Nephron progenitor cell (in vitro differentiated cells): ENCODE results near the gene HLCS.

Experiments
- DNase-seq: peaks from one replicate; pipeline ENCODE4 v3.0.0; 2021
- H3K27ac Mint-ChIP-seq: 2 replicates; pipeline ENCODE4 v1.8.0; 2021; ENCODE audit warnings: mild to moderate bottlenecking, moderate library complexity, mixed read lengths
- H3K27me3 Mint-ChIP-seq: 2 replicates; pipeline ENCODE4 v1.8.0; 2021; ENCODE audit warnings: mild to moderate bottlenecking, low read depth, mixed read lengths; ENCODE audit not compliant: poor library complexity
- H3K36me3 Mint-ChIP-seq: 2 replicates; pipeline ENCODE4 v1.8.0; 2021; ENCODE audit warnings: low read depth, mixed read lengths
- H3K4me1 Mint-ChIP-seq: 2 replicates; pipeline ENCODE4 v1.8.0; 2021; ENCODE audit warnings: mixed read lengths
- H3K4me3 Mint-ChIP-seq: 2 replicates; pipeline ENCODE4 v1.8.0; 2021; ENCODE audit warnings: mild to moderate bottlenecking, moderate library complexity, mixed read lengths
- H3K9me3 Mint-ChIP-seq: 2 replicates; pipeline ENCODE4 v1.8.0; 2021; ENCODE audit warnings: mild to moderate bottlenecking, moderate library complexity, mixed read lengths
- CTCF ChIP-seq: fragments of 200-600 bp; sonication (generic); IDR thresholded peaks from 2 replicates; pipeline ENCODE4 v1.5.0; 2021; ENCODE audit warnings: antibody characterized with exemption

HLCS gene

GRCh38 chr21:36830100-36830499, 136.4 kb downstream of the HLCS start:
- Mint-ChIP-seq H3K4me3 (no peak overlapping the region), H3K27ac (peak overlapping the region; percentile 26), H3K9me3 (no peaks in the 10 kb centered on the region), H3K27me3 (no peaks in the 10 kb centered on the region), H3K36me3 (no peaks in the 10 kb centered on the region), H3K4me1 (peaks cover 39% of the 10 kb centered on the region)
- no peak for TF ChIP-seq CTCF
- no peak for DNase-seq

GRCh38 chr21:36828891-36829515, 137.5 kb downstream of the HLCS start:
- no peak overlapping the region for H3K4me3 Mint-ChIP-seq
- H3K9me3 Mint-ChIP-seq = no peaks in the 10 kb centered on the region
- no peak overlapping the region for H3K27ac Mint-ChIP-seq
- no peak for TF ChIP-seq CTCF
- DNase-seq = no peak
- H3K4me1 Mint-ChIP-seq = peaks cover 44% of the 10 kb centered on the region
- H3K27me3 Mint-ChIP-seq = peaks cover 2% of the 10 kb centered on the region
- H3K36me3 Mint-ChIP-seq = peaks cover 7% of the 10 kb centered on the region

GRCh38 chr21:36828208-36828607, 138.3 kb downstream of the HLCS start:
- DNase-seq = no peak
- peaks cover 45% of the 10 kb centered on the region for H3K4me1 Mint-ChIP-seq
- H3K27me3 Mint-ChIP-seq = peaks cover 3% of the 10 kb centered on the region
- no peak for TF ChIP-seq CTCF
- no peak overlapping the region for H3K27ac Mint-ChIP-seq
- H3K4me3 Mint-ChIP-seq = no peak overlapping the region
- peaks cover 7% of the 10 kb centered on the region for H3K36me3 Mint-ChIP-seq
- H3K9me3 Mint-ChIP-seq = no peaks in the 10 kb centered on the region

GRCh38 chr21:36825658-36826057, 140.8 kb downstream of the HLCS start:
- Mint-ChIP-seq H3K4me3 (no peak overlapping the region), H3K36me3 (peaks cover 7% of the 10 kb centered on the region), H3K4me1 (peaks cover 49% of the 10 kb centered on the region), H3K9me3 (no peaks in the 10 kb centered on the region), H3K27me3 (peaks cover 7% of the 10 kb centered on the region), H3K27ac (no peak overlapping the region)
- no peak for DNase-seq
- no peak for TF ChIP-seq CTCF

GRCh38 chr21:36821032-36821299, 145.5 kb downstream of the HLCS start:
- no peak overlapping the region for H3K4me3 Mint-ChIP-seq
- no peaks in the 10 kb centered on the region for H3K9me3 Mint-ChIP-seq
- peaks cover 7% of the 10 kb centered on the region for H3K36me3 Mint-ChIP-seq
- H3K27me3 Mint-ChIP-seq = peaks cover 7% of the 10 kb centered on the region
- TF ChIP-seq CTCF = no peak
- DNase-seq = no peak
- no peak overlapping the region for H3K27ac Mint-ChIP-seq
- H3K4me1 Mint-ChIP-seq = peaks cover 24% of the 10 kb centered on the region

GRCh38 chr21:36820176-36821031, 146.1 kb downstream of the HLCS start:
- peak; percentile 71 for DNase-seq
- no peak overlapping the region for H3K4me3 Mint-ChIP-seq
- no peak for TF ChIP-seq CTCF
- H3K27ac Mint-ChIP-seq = no peak overlapping the region
- H3K9me3 Mint-ChIP-seq = no peaks in the 10 kb centered on the region
- peaks cover 7% of the 10 kb centered on the region for H3K36me3 Mint-ChIP-seq
- H3K4me1 Mint-ChIP-seq = peaks cover 24% of the 10 kb centered on the region
- H3K27me3 Mint-ChIP-seq = peaks cover 7% of the 10 kb centered on the region
